DMS79 (cell line): ENCODE measurements around the gene SEC22C.

ENCODE experiments used
- DNase-seq: peaks from one replicate; lab custom pipeline; 2025; lab: John Stamatoyannopoulos, UW

The SEC22C gene

GRCh38 chr3:42535981-42536784 is 45.6 kb downstream of the SEC22C start:
- DNase-seq, result no peak

GRCh38 chr3:42533161-42533897 is 48.4 kb downstream of the SEC22C start:
- no peak for DNase-seq

- DNase-seq, result no peak
Measured at GRCh38 chr3:42532229-42532628, 49.5 kb downstream of the SEC22C start.

GRCh38 chr3:42531470-42531869 is 50.3 kb downstream of the SEC22C start:
- DNase-seq, result no peak

- DNase-seq, result no peak
Measured at GRCh38 chr3:42530073-42530472, 51.7 kb downstream of the SEC22C start.

- DNase-seq, result no peak
Measured at GRCh38 chr3:42529468-42529867, 52.3 kb downstream of the SEC22C start.

- DNase-seq, result no peak
Measured at GRCh38 chr3:42527368-42527917, 54.3 kb downstream of the SEC22C start.

GRCh38 chr3:42526616-42527367 is 55.0 kb downstream of the SEC22C start:
- DNase-seq, result no peak

- DNase-seq, result no peak
Measured at GRCh38 chr3:42525736-42526345, 55.9 kb downstream of the SEC22C start.

GRCh38 chr3:42525212-42525611 is 56.6 kb downstream of the SEC22C start:
- no peak for DNase-seq

GRCh38 chr3:42524751-42525150 is 57.0 kb downstream of the SEC22C start:
- DNase-seq, result no peak

- DNase-seq, result no peak
Measured at GRCh38 chr3:42520906-42521305, 60.9 kb downstream of the SEC22C start.

GRCh38 chr3:42520336-42520735 is 61.4 kb downstream of the SEC22C start:
- no peak for DNase-seq

- no peak for DNase-seq
Measured at GRCh38 chr3:42519568-42519962, 62.2 kb downstream of the SEC22C start.

GRCh38 chr3:42518800-42519567 is 62.8 kb downstream of the SEC22C start:
- DNase-seq, result no peak

- DNase-seq, result no peak
Measured at GRCh38 chr3:42517117-42517516, 64.7 kb downstream of the SEC22C start.

GRCh38 chr3:42516443-42516842 is 65.3 kb downstream of the SEC22C start:
- DNase-seq, result no peak

GRCh38 chr3:42515976-42516375 is 65.8 kb downstream of the SEC22C start:
- no peak for DNase-seq

- DNase-seq, result no peak
Measured at GRCh38 chr3:42515391-42515916, 66.3 kb downstream of the SEC22C start.

GRCh38 chr3:42514876-42515275 is 66.9 kb downstream of the SEC22C start:
- no peak for DNase-seq

GRCh38 chr3:42513521-42513920 is 68.2 kb downstream of the SEC22C start:
- DNase-seq, result no peak
